PFSK-1 (cell line): Measurements from ENCODE around the gene LOXL3.

Experiments used
- POLR2AphosphoS5 ChIP-seq: IDR thresholded peaks from 2 replicates; pipeline ENCODE4 v1.6.1; 2012; ENCODE audit warnings: low read depth, mild to moderate bottlenecking, control low read depth, low read length, moderate library complexity
- TAF1 ChIP-seq: IDR thresholded peaks from 2 replicates; pipeline ENCODE4 v1.6.1; 2012; ENCODE audit warnings: low read length, control low read depth, borderline replicate concordance; ENCODE audit not compliant: insufficient read depth
- TF ChIP-seq, protein P1 (sequence below), 2 experiments: IDR thresholded peaks; 2 replicates each; pipeline versions ENCODE4 v1.6.1 to v1.8.0; 2011 to 2012; ENCODE audit warnings: low read depth in 2 of 2, low read length in 2 of 2, control low read depth in 1 of 2, inconsistent platforms in 1 of 2, mild to moderate bottlenecking in 1 of 2, moderate library complexity in 1 of 2; ENCODE audit not compliant: insufficient read depth in 1 of 2

DNA sequence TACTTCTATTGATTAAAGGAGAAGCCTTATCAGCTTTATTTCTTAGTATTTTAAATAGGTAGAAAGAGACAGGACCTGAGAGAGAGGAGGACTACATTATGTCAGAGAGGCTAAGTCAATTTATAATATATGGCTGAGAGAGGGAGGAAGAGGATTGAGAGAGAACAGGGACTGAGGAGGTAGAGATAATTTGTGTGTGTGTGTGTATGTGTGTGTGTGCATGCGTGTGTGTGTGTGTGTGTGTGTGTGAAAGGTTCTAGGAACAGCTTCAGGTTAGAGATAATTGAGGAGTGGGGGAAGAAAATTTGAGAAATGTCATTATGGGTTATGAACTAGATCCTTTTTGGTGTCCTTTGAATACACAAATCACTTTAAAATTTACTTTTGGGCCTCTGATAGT, 15.9 kb upstream of the LOXL3 start:
- no peak for TF ChIP-seq POLR2AphosphoS5
- TF ChIP-seq, protein P1, sequence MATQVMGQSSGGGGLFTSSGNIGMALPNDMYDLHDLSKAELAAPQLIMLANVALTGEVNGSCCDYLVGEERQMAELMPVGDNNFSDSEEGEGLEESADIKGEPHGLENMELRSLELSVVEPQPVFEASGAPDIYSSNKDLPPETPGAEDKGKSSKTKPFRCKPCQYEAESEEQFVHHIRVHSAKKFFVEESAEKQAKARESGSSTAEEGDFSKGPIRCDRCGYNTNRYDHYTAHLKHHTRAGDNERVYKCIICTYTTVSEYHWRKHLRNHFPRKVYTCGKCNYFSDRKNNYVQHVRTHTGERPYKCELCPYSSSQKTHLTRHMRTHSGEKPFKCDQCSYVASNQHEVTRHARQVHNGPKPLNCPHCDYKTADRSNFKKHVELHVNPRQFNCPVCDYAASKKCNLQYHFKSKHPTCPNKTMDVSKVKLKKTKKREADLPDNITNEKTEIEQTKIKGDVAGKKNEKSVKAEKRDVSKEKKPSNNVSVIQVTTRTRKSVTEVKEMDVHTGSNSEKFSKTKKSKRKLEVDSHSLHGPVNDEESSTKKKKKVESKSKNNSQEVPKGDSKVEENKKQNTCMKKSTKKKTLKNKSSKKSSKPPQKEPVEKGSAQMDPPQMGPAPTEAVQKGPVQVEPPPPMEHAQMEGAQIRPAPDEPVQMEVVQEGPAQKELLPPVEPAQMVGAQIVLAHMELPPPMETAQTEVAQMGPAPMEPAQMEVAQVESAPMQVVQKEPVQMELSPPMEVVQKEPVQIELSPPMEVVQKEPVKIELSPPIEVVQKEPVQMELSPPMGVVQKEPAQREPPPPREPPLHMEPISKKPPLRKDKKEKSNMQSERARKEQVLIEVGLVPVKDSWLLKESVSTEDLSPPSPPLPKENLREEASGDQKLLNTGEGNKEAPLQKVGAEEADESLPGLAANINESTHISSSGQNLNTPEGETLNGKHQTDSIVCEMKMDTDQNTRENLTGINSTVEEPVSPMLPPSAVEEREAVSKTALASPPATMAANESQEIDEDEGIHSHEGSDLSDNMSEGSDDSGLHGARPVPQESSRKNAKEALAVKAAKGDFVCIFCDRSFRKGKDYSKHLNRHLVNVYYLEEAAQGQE (IDR thresholded peaks at IDR 0.05; ENCODE audit: insufficient read depth in 1 of 2, low read depth in 2 of 2, low read length in 2 of 2) = no peak
- TF ChIP-seq TAF1 = no peak
